CD4-positive, alpha-beta T cell treated with Interleukin-21 for 1 hour (primary cell): ENCODE measurements around the gene PRKN.
"Not testable (repeated sequence)": the region's sequence is repeated elsewhere in the genome, so short reads cannot be mapped to it uniquely, and the experiment has no call there.

Source experiments
- DNase-seq: peaks from one replicate; pipeline ENCODE4 v3.0.0-alpha.2; 2020

The PRKN gene

DNA sequence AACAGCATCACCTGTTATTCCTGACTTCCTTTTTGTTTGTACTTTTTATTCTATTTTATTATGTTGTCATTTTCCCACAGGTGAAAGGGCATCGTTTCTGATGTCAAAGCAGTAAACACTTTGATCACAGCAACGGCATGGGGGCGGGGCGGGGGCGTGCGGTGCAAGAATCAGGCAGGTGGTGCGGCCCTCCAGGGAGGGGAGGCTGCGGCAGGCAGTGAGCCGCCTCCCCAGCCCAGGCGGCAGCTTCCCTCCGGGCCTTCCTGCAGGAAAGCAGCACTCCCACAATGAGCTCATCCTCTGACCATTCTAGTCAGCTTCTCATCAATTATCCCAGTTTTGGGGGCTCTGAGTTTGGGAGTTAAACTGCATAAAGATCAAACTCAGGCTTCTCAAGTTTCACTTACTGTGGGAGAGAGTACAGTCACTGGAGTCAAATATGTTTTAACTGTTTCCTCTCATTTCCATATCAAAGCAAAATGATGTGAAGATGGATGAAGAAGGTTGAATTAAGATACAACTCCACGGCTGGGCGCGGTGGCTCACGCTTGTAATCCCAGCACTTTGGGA, 845.3 kb downstream of the PRKN start:
- no peak for DNase-seq

- DNase-seq = no peak
These were observed 847.5 kb downstream of the PRKN start for GRCh38 chr6:161880056-161880455.

GRCh38 chr6:161876231-161876630, 851.3 kb downstream of the PRKN start:
- no peak for DNase-seq

- no peak for DNase-seq
These were observed 857.2 kb downstream of the PRKN start for GRCh38 chr6:161870236-161870901.

DNA sequence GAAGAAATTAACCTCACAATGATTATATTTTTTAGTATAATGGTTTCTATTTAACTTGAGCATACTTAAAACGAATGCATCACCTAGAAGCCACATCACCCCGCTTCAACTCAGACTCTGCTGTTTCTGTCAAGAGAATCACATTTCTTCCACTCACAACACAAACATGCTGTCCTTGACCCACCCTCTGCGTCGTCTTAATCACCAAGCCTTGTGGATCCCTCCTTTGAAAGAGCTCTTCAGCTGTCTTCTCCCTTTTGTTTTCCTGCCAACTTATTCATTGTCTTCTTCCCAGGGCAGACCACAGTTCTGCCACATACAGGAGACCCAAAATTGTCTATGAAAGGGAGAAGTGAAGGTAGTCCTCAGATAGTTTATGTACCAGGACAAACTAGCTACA, 858.1 kb downstream of the PRKN start:
- no peak for DNase-seq

GRCh38 chr6:161866570-161866969, 861.0 kb downstream of the PRKN start:
- no peak for DNase-seq

DNA sequence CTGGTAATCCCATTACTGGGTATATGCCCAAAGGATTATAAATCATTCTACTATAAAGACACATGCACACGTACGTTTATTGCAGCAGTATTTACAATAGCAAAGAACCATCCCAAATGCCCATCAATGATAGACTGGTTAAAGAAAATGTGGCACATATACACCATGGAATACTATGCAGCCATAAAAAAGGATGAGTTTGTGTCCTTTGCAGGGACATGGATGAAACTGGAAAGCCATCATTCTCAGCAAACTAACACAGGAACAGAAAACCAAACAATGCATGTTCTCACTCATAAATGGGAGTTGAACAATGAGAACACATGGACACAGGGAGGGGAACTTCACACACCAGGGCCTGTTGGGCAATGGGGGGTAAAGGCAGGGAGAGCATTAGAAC, 866.5 kb downstream of the PRKN start:
- DNase-seq = not testable (repeated sequence)

DNA sequence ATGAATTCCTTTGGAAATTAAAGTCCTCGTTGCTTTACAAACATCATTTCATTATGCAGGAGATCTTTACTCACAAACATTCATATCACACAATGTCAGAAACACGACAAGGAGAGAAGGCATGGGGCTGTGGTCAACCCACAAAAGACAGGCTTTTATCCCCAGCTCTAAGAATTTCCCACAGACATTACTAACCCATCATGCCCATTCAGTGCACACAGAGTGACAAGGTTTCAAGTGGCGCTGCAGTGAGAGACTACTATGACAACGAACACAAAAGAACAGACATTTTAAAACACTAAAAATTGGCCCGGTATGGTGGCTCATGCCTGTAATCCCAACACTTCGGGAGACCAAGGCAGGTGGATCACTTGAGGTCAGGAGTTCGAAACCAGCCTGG, 873.9 kb downstream of the PRKN start:
- DNase-seq = no peak

- DNase-seq = not testable (repeated sequence)
These were observed 876.1 kb downstream of the PRKN start for GRCh38 chr6:161851486-161851885.

DNA sequence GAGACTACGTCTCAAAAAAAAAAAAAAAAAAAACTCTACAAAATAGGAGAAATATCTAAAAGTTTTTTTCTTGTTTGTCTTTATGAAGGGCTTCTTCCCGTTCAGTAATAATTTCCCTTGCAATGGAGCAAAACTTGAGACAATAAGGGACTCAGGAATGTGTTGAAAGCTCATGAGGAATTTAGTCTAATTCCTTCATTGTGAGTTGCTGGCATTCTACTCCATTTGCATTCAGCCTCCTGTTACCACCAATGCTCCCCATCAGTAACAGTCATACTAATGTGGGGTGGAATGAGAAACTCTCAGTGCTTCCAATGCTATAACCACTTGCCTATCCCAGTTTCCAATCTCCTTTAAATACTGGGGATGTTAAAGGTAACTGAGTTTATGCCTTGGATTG, 877.0 kb downstream of the PRKN start:
- no peak for DNase-seq

DNA sequence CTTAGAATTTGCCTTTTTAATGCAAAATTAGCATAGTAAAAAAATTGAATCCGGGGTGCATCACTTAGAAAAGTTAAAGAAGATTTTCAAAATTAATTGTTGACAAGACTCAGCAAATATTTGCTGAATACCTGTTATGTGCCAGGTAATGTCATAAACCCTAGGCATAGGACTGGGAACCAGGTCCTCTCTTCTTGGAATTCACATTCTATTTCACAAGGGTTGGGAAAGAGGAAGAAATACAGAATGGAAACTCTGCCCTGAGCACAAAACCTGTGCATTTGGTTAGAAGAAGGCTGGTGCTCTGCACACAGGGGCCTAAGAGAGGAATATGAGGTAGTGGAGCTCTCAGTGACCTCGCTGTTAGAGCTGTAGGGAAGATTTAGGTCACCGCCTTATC, 879.9 kb downstream of the PRKN start:
- no peak for DNase-seq

- DNase-seq = no peak
These were observed 882.8 kb downstream of the PRKN start for GRCh38 chr6:161844804-161845203.

DNA sequence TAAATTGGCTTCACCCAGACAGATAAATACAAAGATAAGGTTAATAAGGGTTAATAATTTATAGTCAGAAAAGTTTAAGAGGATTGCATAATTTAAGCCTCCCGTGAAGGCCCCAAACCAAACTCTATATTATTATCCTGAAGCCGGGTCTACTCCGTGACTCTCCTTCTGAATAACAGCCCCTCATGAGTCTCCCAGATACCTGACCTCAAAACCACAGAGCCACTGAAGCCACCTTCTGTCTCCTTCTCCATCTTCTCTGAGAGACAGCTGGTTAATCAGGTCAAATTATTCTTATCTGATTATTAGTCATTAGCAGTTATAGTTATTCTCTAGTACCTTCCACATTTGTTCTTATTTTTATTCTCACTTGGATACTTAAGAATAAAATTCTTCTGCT, 884.5 kb downstream of the PRKN start:
- DNase-seq = no peak

- no peak for DNase-seq
These were observed 887.2 kb downstream of the PRKN start for GRCh38 chr6:161840380-161840779.

DNA sequence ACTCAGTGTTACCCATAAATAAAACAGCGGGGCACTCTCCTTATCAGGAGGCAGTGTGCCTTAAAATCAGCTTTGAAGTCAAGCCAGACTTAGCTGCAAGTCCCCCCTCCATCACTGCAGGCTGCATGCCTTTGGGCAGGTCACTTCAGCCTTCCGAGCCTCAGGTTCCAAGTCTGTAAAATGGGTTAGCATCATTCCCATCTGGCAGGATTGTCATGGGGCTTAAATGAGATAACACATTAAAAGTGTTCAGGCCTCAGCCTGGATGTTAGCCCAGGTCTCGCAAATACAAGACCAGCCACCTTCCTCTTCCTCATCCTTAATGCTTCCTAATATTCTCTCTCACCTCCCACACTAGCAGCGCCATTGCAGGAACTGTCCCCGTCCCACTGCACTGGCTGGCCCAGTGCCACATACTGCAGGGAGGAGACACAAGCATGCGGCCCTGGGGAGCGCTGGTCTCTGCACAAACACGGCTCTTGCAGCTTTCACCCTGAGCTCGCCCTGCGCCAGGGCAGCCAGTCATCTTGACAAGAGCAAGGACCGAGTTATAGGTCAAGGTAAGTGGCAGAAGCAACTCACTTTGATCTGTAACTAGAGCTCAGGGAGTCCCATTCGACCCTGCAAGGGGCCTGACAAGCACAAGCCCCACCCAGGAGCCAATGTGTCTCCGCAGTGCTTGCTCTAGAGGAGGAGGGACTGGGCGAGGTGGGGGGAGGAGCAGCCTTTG, 889.1 kb downstream of the PRKN start:
- DNase-seq = no peak

GRCh38 chr6:161837854-161838253, 889.7 kb downstream of the PRKN start:
- no peak for DNase-seq

GRCh38 chr6:161837449-161837735, 890.2 kb downstream of the PRKN start:
- DNase-seq = no peak

DNA sequence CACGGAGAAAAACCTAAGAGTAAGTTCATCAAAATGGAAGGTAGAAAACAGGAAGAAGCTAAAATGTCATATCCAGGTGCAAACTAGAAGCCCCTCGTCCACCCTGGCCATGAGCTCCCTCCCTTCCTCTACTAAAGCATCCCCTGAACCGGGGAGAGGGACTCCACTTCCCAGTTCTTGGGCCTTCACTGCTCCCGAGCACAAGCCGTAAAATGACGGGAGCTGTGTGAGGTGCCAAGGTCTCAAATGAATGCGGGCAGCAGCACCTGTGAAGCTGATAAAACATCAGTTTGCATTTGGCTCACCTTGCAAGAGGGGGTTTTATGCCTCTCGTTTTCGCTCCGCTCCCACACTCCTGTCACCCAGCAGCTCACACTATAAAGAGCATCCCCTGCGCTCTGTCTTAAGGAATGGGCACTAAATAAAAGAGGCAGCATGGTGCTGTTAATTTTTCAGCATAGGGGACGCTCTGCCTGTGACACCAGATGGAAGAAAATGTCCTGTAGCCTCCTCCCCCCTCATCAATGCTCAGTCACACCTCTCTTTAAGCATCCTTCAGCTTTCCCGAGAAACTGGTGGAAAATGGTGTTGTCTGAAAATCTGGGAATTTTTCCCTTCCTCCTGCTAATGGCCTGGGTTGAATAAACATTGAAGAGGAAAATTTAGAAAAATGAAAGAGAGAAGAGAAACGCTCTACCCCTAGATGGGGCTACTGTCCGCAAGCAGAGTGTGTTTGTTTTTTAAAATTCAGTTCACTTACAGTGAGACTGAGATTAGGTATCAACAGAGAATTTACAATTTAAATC, 890.7 kb downstream of the PRKN start:
- DNase-seq = no peak

DNA sequence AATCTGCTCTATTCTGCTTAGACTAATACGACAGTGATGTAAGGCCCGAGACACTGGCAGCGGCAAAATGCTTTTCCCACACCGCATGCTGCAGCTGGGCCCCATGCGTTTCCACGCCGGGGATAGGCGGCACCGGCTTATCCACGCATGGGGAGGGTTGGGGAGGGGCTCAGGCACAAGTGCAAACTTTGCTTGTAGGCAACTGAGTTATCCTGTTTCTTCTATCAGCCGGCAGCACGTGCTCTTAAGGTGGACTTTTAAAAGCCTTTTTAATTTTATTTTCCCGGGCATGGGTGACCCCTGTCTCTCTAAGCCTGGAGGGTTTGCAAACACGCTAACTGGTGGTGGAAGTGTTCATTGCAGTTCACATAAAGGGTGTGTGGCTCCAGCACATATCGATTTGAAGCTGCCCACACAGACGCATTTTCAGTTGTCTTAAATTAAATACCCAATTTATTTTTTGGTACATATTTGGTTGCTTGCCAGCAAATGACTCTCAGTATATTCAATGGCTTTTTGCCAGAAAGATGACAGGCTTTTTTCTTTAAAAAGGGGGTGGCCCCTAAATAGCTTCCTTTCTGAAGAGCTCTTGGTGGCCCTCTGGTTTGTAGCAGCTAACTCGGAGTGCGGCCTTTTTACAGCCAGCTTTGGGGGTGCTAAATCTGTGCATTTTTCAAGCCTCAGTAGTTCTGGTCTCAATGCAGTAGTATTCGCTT, 891.9 kb downstream of the PRKN start:
- DNase-seq = no peak

DNA sequence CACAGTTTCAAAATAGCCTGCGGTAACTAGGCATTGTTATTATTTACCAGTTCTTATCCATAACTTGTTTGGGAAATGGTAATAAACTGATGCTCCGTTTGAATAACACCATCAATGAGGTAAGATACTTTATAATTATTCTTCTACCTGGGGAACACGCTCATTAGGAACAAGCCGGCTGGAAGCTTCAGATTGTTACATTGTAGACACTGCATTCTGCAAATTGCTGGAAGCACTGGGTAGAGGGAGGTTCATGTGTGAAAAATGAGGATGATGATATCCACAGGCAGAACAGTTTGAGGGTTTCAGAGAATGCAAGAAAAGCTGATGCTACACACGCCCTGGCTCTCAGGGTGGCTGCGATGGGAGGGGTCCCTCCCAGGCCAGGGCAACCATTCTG, 893.1 kb downstream of the PRKN start:
- no peak for DNase-seq

DNA sequence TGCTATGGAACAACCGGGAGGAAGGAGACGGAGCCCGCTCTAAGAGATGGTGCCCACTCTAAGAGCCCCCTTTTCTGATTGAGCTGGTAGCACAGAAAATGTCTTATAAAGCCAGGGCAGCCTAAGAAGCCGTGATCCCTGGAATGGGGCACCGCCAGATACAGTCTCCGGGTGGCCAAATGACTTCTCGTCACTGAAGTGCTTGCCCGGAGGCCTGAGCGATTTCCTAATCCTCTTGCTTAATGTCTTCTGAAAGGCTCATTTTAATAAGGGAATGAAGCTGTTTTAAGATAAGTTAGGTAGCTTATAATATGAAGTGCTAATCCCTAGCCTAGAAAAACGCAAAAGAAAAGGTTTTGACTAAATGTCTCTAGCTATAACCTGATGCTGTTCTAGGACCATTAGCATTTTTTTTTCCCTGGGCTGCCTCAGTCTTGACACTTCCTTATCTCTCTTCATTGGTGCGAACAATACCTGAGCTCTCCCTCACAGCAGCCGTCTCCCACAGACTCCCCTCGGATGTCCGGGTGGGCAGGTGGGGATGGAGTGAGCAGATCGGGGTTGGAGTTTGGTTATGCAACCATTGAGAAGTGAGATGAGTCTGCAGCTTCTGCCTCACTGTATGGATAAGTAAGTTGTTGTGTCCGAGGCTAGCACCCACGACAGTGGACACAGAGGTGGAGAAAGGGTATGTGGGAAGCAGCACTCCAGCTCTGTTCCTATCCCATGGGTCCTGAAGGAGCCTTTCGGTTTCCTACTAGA, 894.3 kb downstream of the PRKN start:
- no peak for DNase-seq

GRCh38 chr6:161832622-161833021, 894.9 kb downstream of the PRKN start:
- DNase-seq = no peak
